ENCODE results near the gene FHAD1. TPM values are rescaled to one million over a fixed set of nuclear protein-coding genes. Genes with fewer than 3 reads are reported as not detected.

Gene FHAD1
- total and polyA plus RNA-seq, 11 donors, result 0.06 to 1.1 (median 0.12) TPM; not detected in 4

DNA sequence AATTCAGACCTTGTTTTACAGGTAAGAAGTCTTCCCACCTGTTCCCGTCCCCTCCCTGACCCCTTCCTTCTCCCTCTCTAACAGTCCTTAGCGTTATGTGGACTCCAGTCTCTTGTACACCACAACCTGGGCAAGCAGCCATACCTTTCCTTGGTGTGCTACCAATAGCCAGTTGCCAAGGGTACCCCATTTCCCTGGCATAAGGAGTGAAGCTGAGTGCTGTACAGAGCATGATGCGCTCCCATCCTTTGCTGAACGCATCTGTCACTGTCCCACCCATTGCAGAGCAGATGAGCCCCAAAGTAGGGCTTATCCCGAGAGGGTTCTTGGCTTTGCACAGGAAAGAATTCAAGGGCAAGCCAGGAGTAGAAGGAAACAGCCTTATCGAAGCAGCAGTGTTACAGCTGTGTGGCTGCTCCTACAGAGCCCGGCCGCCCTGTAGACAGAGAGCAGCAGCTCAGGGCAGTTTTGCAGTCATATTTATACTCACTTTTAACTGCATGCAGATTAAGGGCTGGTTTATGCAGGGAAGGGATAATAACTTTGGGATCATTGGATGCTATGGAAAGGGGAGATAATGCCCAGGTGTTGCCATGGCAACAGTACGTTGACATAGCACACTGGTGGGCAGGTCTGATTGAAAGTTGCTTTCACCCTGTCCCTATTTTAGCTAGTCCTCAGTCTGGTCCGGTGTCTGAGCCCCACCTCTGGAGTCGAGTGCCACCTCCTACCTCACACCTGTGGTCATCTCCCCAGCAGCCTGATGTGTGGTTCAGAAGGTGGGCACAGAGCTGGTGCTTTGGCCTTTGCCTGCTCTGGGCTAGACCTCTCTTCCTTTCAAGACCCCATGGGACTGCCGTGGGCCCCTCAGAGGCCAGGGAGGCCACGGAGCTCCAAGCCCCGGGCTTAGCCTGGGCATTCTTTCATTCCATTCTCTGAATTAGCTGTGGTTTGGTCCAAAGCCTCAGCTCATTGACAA is 5.1 kb downstream of the FHAD1 start:
- H3K4me1 ChIP-seq, result peaks cover 0 to 30% (median 3%) of the 10 kb centered on the region in 12 donors
- peaks cover 0 to 34% (median 9%) of the 10 kb centered on the region in 9 donors for H3K27me3 ChIP-seq
- DNase-seq (no peak), ATAC-seq (no peak)
- TF ChIP-seq POLR2A (IDR thresholded peaks at IDR 0.05), result no peak
- TF ChIP-seq, protein P1, sequence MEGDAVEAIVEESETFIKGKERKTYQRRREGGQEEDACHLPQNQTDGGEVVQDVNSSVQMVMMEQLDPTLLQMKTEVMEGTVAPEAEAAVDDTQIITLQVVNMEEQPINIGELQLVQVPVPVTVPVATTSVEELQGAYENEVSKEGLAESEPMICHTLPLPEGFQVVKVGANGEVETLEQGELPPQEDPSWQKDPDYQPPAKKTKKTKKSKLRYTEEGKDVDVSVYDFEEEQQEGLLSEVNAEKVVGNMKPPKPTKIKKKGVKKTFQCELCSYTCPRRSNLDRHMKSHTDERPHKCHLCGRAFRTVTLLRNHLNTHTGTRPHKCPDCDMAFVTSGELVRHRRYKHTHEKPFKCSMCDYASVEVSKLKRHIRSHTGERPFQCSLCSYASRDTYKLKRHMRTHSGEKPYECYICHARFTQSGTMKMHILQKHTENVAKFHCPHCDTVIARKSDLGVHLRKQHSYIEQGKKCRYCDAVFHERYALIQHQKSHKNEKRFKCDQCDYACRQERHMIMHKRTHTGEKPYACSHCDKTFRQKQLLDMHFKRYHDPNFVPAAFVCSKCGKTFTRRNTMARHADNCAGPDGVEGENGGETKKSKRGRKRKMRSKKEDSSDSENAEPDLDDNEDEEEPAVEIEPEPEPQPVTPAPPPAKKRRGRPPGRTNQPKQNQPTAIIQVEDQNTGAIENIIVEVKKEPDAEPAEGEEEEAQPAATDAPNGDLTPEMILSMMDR (IDR thresholded peaks at IDR 0.05), result no peak
- 72 to 83% (median 81%) methylated on average over 14 of the region's 14 CpGs for WGBS, 4 donors
- H3K9me3 ChIP-seq, result no peaks in the 10 kb centered on the region
- no peak overlapping the region for H3K27ac ChIP-seq
- H3K4me3 ChIP-seq, result no peak overlapping the region
- intact Hi-C loops (cut with DNase I), result no loop called here
- no peaks in the 10 kb centered on the region for H3K36me3 ChIP-seq

- WGBS, 4 donors, result 40 to 91% (median 80%) methylated on average over 2 of the region's 2 CpGs
- intact Hi-C loops (cut with DNase I), result no loop called here
Measured at GRCh38 chr1:15254559-15254958, 7.5 kb downstream of the FHAD1 start.

GRCh38 chr1:15255582-15256149 is 8.6 kb downstream of the FHAD1 start:
- peaks cover 0 to 4% (median 0%) of the 10 kb centered on the region in 9 donors for H3K27me3 ChIP-seq
- intact Hi-C loops (cut with DNase I), result no loop called here
- 71 to 95% (median 88%) methylated on average over 4 of the region's 4 CpGs for WGBS, 4 donors
- ATAC-seq, result no peak
- H3K36me3 ChIP-seq, result no peaks in the 10 kb centered on the region
- H3K4me1 ChIP-seq, result peaks cover 0 to 43% (median 5%) of the 10 kb centered on the region in 12 donors
- DNase-seq, result no peak
- TF ChIP-seq, protein P1 (IDR thresholded peaks at IDR 0.05), result no peak
- no peak for TF ChIP-seq POLR2A (IDR thresholded peaks at IDR 0.05)
- H3K27ac ChIP-seq, result no peak overlapping the region
- no peaks in the 10 kb centered on the region for H3K9me3 ChIP-seq
- H3K4me3 ChIP-seq, result no peak overlapping the region

More at GRCh38 chr1:15254559-15254958, 7.5 kb downstream of the FHAD1 start:
- ATAC-seq, result no peak
- no peaks in the 10 kb centered on the region for H3K9me3 ChIP-seq
- H3K4me3 ChIP-seq, result no peak overlapping the region
- H3K36me3 ChIP-seq, result no peaks in the 10 kb centered on the region
- TF ChIP-seq POLR2A (IDR thresholded peaks at IDR 0.05), result no peak
- TF ChIP-seq, protein P1 (IDR thresholded peaks at IDR 0.05), result no peak
- peaks cover 0 to 32% (median 0%) of the 10 kb centered on the region in 12 donors for H3K4me1 ChIP-seq
- no peak for DNase-seq
- no peak overlapping the region for H3K27ac ChIP-seq
- peaks cover 0 to 13% (median 0%) of the 10 kb centered on the region in 9 donors for H3K27me3 ChIP-seq

- Histone ChIP-seq H3K27me3 (peaks cover 0 to 4% (median 0%) of the 10 kb centered on the region in 9 donors), H3K4me1 (peaks cover 0 to 52% (median 5%) of the 10 kb centered on the region in 12 donors), H3K27ac (no peak overlapping the region), H3K4me3 (no peak overlapping the region), H3K36me3 (no peaks in the 10 kb centered on the region), H3K9me3 (no peaks in the 10 kb centered on the region)
- DNase-seq (no peak), ATAC-seq (no peak)
- 91 to 96% (median 94%) methylated on average over 3 of the region's 3 CpGs for WGBS, 4 donors
- TF ChIP-seq, protein P1 (IDR thresholded peaks at IDR 0.05), result no peak
- TF ChIP-seq POLR2A (IDR thresholded peaks at IDR 0.05), result no peak
- intact Hi-C loops (cut with DNase I), result no loop called here
Measured at GRCh38 chr1:15256584-15256983, 9.6 kb downstream of the FHAD1 start.
